HepG2 (cell line): ENCODE data around the gene SEC24D. TPM values are rescaled to one million over a fixed set of nuclear protein-coding genes. Genes with fewer than 3 reads are reported as not detected.
A peak's percentile ranks its signal among the peaks of the same experiment; 100 is the strongest.

Experiments used
- ATAC-seq: fragments of 200-7000 bp; cut with Tn5 transposase; 3 replicates; pipeline ENCODE4 v1.9.1; 2020; ENCODE audit warnings: mild to moderate bottlenecking, moderate library complexity
- BruUV-seq: library from RNA; stranded (reverse); fragments of 400-500 nt; replicated peaks from 2 replicates; lab custom pipeline; 2021; lab: Mats Ljungman, UMichigan
- CTCF ChIA-PET: fragments of 300-600 bp; formaldehyde crosslinking; extraction: SDS; loops from one replicate; lab custom pipeline; 2021; ENCODE audit warnings: low total read pairs, inconsistent platforms, low intra/inter-chr PET ratio; lab: Yijun Ruan, JAX
- POLR2A ChIA-PET: fragments of 350-600 bp; sonication (Branson Sonifier 250); formaldehyde crosslinking; loops from one replicate; lab custom pipeline; 2020; ENCODE audit warnings: antibody characterized with exemption, inconsistent platforms; lab: Yijun Ruan, JAX
- DNase-seq: peaks from one replicate; pipeline ENCODE4 v3.0.0-alpha.2; 2015; ENCODE audit warnings: low spot score
- FAIRE-seq: peaks from 3 replicates; lab custom pipeline; 2011; peaks lifted over from hg19 to GRCh38; lab: Jason Lieb, UNC
- H2AFZ ChIP-seq: one replicate; pipeline ENCODE4 v1.6.1; 2011; ENCODE audit warnings: low read length, inconsistent platforms
- H3K27ac ChIP-seq: fragments of 300-600 bp; 3 replicates; pipeline ENCODE4 v1.8.0; 2011; ENCODE audit warnings: mixed run types, mild to moderate bottlenecking, mixed read lengths, low read length, inconsistent platforms; ENCODE audit not compliant: insufficient read depth; ENCODE audit errors: extremely low read length
- H3K27me3 ChIP-seq, 2 experiments: fragments of 200-600 bp in 1 of 2; 2 replicates in 1 of 2; 3 replicates in 1 of 2; pipeline versions ENCODE4 v1.6.0 to v1.8.0; 2011; ENCODE audit warnings: low read length in 2 of 2, mild to moderate bottlenecking in 2 of 2, moderate library complexity in 2 of 2, inconsistent platforms in 1 of 2; ENCODE audit not compliant: insufficient read depth in 2 of 2, control insufficient read depth in 1 of 2
- H3K36me3 ChIP-seq, 2 experiments: fragments of 200-600 bp in 1 of 2; replicated peaks in 1 of 2; 2 replicates in 1 of 2; 3 replicates in 1 of 2; pipeline versions ENCODE4 v1.5.1 to v1.8.0; 2011; ENCODE audit warnings: low read length in 2 of 2, inconsistent platforms in 1 of 2; ENCODE audit not compliant: insufficient read depth in 2 of 2, control insufficient read depth in 1 of 2
- H3K4me1 ChIP-seq: 2 replicates; pipeline ENCODE4 v1.5.1; 2012; ENCODE audit warnings: low read length, inconsistent platforms; ENCODE audit not compliant: insufficient read depth
- H3K4me2 ChIP-seq: 2 replicates; pipeline ENCODE4 v1.6.0; 2011; ENCODE audit warnings: low read depth, low read length, inconsistent platforms
- H3K4me3 ChIP-seq, 3 experiments: fragments of 200-600 bp in 1 of 3; sonication (generic), shearing (Covaris generic) in 1 of 3; replicated peaks in 1 of 3; 2 replicates each; pipeline ENCODE4 v1.5.1; 2011 to 2016; ENCODE audit warnings: low read length in 3 of 3, inconsistent platforms in 2 of 3, low read depth in 2 of 3, mild to moderate bottlenecking in 2 of 3, control low read depth in 1 of 3, mixed read lengths in 1 of 3; ENCODE audit not compliant: insufficient read depth in 1 of 3
- H3K79me2 ChIP-seq: one replicate; pipeline ENCODE4 v1.6.1; 2011; ENCODE audit warnings: low read length, inconsistent platforms; ENCODE audit not compliant: insufficient read depth
- H3K9ac ChIP-seq: 2 replicates; pipeline ENCODE4 v1.6.0; 2011; ENCODE audit warnings: mild to moderate bottlenecking, low read depth, low read length, inconsistent platforms; ENCODE audit not compliant: insufficient read depth
- H3K9me3 ChIP-seq: 2 replicates; pipeline ENCODE4 v1.5.1; 2012; ENCODE audit warnings: mild to moderate bottlenecking, low read length
- H4K20me1 ChIP-seq: 2 replicates; pipeline ENCODE4 v1.6.0; 2011; ENCODE audit warnings: inconsistent platforms, mild to moderate bottlenecking, low read length, moderate library complexity; ENCODE audit not compliant: insufficient read depth
- FOXP1 ChIP-seq, 2 experiments: fragments of 450-650 bp in 1 of 2; IDR thresholded peaks; 2 replicates each; pipeline ENCODE4 v1.6.1; 2017 to 2018; ENCODE audit warnings: antibody characterized with exemption in 1 of 2
- IKZF4 ChIP-seq: sonication (generic); formaldehyde crosslinking; IDR thresholded peaks from 2 replicates; pipeline ENCODE4 v1.5.1; 2020; ENCODE audit warnings: borderline replicate concordance, mild to moderate bottlenecking, low read depth, missing genetic modification reagents; ENCODE audit errors: not compliant biosample characterization
- KLF9 ChIP-seq: IDR thresholded peaks from 2 replicates; pipeline ENCODE4 v1.6.1; 2016; ENCODE audit warnings: low read depth
- POLR2AphosphoS2 ChIP-seq: IDR thresholded peaks from 2 replicates; pipeline ENCODE4 v1.6.1; 2011; ENCODE audit warnings: low read depth, low read length, improper control_type of control experiment
- RBM22 ChIP-seq: fragments of 200-400 bp; formaldehyde crosslinking; optimal IDR thresholded peaks from 2 replicates; pipeline ENCODE3; 2017; ENCODE audit warnings: mild to moderate bottlenecking, low read length, moderate library complexity
- SIN3A ChIP-seq: IDR thresholded peaks from 2 replicates; pipeline ENCODE4 v1.6.1; 2011; ENCODE audit warnings: low read depth, mild to moderate bottlenecking, control low read depth, low read length, borderline replicate concordance
- ZNF562 ChIP-seq: sonication (generic); formaldehyde crosslinking; IDR thresholded peaks from 2 replicates; pipeline ENCODE4 v1.8.0; 2022; ENCODE audit warnings: missing genetic modification reagents, borderline replicate concordance
- ZNF564 ChIP-seq: sonication (generic); formaldehyde crosslinking; IDR thresholded peaks from 2 replicates; pipeline ENCODE4 v1.8.1; 2023; ENCODE audit warnings: mild to moderate bottlenecking, missing genetic modification reagents
- ZNF772 ChIP-seq: sonication (generic); formaldehyde crosslinking; IDR thresholded peaks from 2 replicates; pipeline ENCODE4 v1.5.0; 2020; ENCODE audit warnings: mild to moderate bottlenecking, missing genetic modification reagents
- WGBS: methylation state at CpG from one replicate; pipeline ENCODE4 v1.1.6; 2017; ENCODE audit warnings: low lambda C conversion rate; 5-methylcytosine and 5-hydroxymethylcytosine counted together
- in situ Hi-C: cut with HindIII; loops from 2 replicates; pipeline ENCODE4 v1.10.0; 2017; ENCODE audit warnings: low pct_unique_long_range_greater_than_20kb; ENCODE audit not compliant: extremely low pct_ligation_motif_present
- intact Hi-C: fragments of 100-400 bp; cut with micrococcal nuclease; formaldehyde crosslinking; loops from one replicate; pipeline ENCODE4 v1.10.0; 2022; ENCODE audit not compliant: unreplicated experiment
- polyA plus RNA-seq, 8 experiments: library from polyadenylated mRNA; depleted of rRNA in 3 of 8; stranded (reverse) in 7 of 8; unstranded in 1 of 8; fragments of >200 nt; fragmentation: Illumina TruSeq in 4 of 8; extraction: Trizol in 4 of 8; gene quantifications; 2 replicates each; pipeline versions ENCODE4 v1.2.1 to v1.2.3, GENCODE V29; 2011 to 2016; ENCODE audit warnings: low read depth in 4 of 8, missing spikeins in 1 of 8, mixed read lengths in 1 of 8; ENCODE audit not compliant: insufficient read depth in 1 of 8
- total RNA-seq, 5 experiments: library from RNA; depleted of rRNA; stranded (reverse); fragments of >200 nt; fragmentation: Illumina TruSeq; extraction: Trizol; gene quantifications; 2 replicates each; pipeline ENCODE4 v1.2.3, GENCODE V29; 2016; ENCODE audit warnings: low read depth in 1 of 5
- TF ChIP-seq, protein P1 (sequence below): sonication (generic); formaldehyde crosslinking; IDR thresholded peaks from 2 replicates; pipeline ENCODE4 v1.4.0; 2020; ENCODE audit warnings: missing genetic modification reagents
- TF ChIP-seq, protein P2 (sequence below): sonication (generic); formaldehyde crosslinking; IDR thresholded peaks from 2 replicates; pipeline ENCODE4 v1.4.0; 2020; ENCODE audit warnings: missing genetic modification reagents
- TF ChIP-seq, protein P3 (sequence below): sonication (generic); formaldehyde crosslinking; IDR thresholded peaks from 2 replicates; pipeline ENCODE4 v1.5.0; 2020; ENCODE audit warnings: mild to moderate bottlenecking, missing genetic modification reagents

SEC24D gene
- total and polyA plus RNA-seq, 2 of the 13 experiments (the other 11 are each of a cell fraction or from before 2014, with no cell fraction given), result 30.0 to 51.1 TPM

DNA sequence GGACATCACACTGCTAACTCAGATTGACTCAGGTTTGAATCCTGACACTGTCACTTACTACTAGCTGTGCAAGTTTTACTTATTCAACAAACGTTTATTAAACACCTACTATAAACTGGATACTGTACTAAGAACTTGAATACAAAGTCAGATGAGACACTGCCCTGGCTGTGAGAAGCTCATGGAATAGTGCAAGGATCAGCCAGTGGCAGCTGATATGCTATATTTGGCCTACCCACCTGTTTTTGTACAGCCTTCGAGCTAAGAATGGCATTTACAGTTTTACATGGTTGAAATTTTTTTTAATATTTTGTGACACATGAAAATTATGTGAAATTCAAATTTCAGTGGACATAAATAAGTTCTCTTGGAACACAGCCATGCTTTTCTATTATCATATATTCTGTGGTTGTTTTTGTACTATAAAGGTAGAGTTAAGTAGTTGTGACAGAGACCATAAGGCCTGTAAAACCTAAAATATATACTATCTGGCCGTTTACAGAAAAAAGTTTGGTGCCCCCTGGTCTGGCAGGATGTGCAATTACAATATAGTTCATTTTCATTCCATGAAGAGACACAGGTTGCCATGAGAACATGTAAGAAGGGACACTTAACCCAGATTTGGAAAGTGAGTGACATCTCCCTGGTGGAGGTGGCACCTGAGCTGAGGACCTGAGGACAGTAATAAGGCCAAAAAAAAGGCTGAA is 3.4 kb upstream of the SEC24D start (continued):
- no peak for TF ChIP-seq SIN3A
- TF ChIP-seq ZNF772 (CRISPR knock-in tag), result no peak
- no peak for TF ChIP-seq POLR2AphosphoS2
- TF ChIP-seq ZNF562, result no peak
- TF ChIP-seq, protein P1, sequence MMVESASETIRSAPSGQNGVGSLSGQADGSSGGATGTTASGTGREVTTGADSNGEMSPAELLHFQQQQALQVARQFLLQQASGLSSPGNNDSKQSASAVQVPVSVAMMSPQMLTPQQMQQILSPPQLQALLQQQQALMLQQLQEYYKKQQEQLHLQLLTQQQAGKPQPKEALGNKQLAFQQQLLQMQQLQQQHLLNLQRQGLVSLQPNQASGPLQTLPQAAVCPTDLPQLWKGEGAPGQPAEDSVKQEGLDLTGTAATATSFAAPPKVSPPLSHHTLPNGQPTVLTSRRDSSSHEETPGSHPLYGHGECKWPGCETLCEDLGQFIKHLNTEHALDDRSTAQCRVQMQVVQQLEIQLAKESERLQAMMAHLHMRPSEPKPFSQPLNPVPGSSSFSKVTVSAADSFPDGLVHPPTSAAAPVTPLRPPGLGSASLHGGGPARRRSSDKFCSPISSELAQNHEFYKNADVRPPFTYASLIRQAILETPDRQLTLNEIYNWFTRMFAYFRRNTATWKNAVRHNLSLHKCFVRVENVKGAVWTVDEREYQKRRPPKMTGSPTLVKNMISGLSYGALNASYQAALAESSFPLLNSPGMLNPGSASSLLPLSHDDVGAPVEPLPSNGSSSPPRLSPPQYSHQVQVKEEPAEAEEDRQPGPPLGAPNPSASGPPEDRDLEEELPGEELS, result no peak
- TF ChIP-seq ZNF564 (CRISPR knock-in tag), result no peak
- no peak for TF ChIP-seq IKZF4 (CRISPR knock-in tag)
- TF ChIP-seq FOXP1 (IDR thresholded peaks at IDR 0.05), result no peak
- no peak for TF ChIP-seq FOXP1 (CRISPR knock-in tag; IDR thresholded peaks at IDR 0.05)
- no peak for TF ChIP-seq KLF9 (CRISPR knock-in tag)

DNA sequence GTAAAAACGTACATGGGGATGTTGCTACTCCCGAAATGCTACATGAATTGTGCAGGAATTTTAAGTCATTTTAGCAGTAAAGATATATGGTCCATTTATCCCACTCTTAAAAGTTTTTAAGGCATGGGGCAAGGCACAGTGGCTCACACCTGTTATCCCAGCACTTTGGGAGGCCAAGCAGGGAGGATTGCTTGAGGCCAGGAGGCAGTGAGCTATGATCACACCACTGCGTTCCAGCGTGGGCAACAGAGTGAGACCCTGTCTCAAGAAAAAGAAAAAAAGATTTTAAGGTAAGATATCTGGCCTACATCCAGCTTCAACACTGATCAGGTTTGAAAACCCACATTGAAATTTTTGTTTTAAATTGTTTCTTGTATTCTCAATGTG is 1.2 kb upstream of the SEC24D start:
- H3K4me1 ChIP-seq, result peaks cover 33% of the 10 kb centered on the region
- ChIA-PET CTCF (no interaction called here), POLR2A (interaction anchor here (0.8 to 1.9 kb wide), 3 partner anchors 10 to 152 kb away, joined by 3 to 6 read pairs (median 4); partner anchors contain the start of gene METTL14)
- intact Hi-C loops, result no loop called here
- peak overlapping the region; percentile 88 for H3K4me2 ChIP-seq
- peak overlapping the region; percentile 98 for H2AFZ ChIP-seq
- WGBS, result 76% methylated on average over 4 of the region's 4 CpGs
- H3K9ac ChIP-seq, result peak overlapping the region; percentile 96
- peaks cover 0 to 12% of the 10 kb centered on the region in 2 experiments; a peak in 3 of 5 replicates for H3K36me3 ChIP-seq
- H3K9me3 ChIP-seq, result no peaks in the 10 kb centered on the region
- TF ChIP-seq, protein P2, sequence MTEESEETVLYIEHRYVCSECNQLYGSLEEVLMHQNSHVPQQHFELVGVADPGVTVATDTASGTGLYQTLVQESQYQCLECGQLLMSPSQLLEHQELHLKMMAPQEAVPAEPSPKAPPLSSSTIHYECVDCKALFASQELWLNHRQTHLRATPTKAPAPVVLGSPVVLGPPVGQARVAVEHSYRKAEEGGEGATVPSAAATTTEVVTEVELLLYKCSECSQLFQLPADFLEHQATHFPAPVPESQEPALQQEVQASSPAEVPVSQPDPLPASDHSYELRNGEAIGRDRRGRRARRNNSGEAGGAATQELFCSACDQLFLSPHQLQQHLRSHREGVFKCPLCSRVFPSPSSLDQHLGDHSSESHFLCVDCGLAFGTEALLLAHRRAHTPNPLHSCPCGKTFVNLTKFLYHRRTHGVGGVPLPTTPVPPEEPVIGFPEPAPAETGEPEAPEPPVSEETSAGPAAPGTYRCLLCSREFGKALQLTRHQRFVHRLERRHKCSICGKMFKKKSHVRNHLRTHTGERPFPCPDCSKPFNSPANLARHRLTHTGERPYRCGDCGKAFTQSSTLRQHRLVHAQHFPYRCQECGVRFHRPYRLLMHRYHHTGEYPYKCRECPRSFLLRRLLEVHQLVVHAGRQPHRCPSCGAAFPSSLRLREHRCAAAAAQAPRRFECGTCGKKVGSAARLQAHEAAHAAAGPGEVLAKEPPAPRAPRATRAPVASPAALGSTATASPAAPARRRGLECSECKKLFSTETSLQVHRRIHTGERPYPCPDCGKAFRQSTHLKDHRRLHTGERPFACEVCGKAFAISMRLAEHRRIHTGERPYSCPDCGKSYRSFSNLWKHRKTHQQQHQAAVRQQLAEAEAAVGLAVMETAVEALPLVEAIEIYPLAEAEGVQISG (CRISPR knock-in tag), result no peak
- TF ChIP-seq RBM22, result no peak
- TF ChIP-seq, protein P3, sequence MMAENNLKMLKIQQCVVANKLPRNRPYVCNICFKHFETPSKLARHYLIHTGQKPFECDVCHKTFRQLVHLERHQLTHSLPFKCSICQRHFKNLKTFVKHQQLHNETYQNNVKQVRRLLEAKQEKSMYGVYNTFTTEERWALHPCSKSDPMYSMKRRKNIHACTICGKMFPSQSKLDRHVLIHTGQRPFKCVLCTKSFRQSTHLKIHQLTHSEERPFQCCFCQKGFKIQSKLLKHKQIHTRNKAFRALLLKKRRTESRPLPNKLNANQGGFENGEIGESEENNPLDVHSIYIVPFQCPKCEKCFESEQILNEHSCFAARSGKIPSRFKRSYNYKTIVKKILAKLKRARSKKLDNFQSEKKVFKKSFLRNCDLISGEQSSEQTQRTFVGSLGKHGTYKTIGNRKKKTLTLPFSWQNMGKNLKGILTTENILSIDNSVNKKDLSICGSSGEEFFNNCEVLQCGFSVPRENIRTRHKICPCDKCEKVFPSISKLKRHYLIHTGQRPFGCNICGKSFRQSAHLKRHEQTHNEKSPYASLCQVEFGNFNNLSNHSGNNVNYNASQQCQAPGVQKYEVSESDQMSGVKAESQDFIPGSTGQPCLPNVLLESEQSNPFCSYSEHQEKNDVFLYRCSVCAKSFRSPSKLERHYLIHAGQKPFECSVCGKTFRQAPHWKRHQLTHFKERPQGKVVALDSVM (CRISPR knock-in tag), result peak; percentile 71
- peak overlapping the region in 2 of 3 experiments; percentile 91 to 96; a peak in 2 of 6 replicates for H3K4me3 ChIP-seq
- H3K27me3 ChIP-seq, result no peaks in the 10 kb centered on the region; a peak in 1 of 5 replicates
- in situ Hi-C loops, result no loop called here
- no peak overlapping the region for H3K27ac ChIP-seq
- ATAC-seq (no peak), FAIRE-seq (no peak), DNase-seq (no peak)
- peaks cover 2% of the 10 kb centered on the region; the same call in 1 of the 2 replicates for H4K20me1 ChIP-seq
- peaks cover 34% of the 10 kb centered on the region for H3K79me2 ChIP-seq
- no TSS peak for BruUV-seq
